HepG2 (cell line): Measurements from ENCODE around the gene RNF126. TPM values are rescaled to one million over a fixed set of nuclear protein-coding genes. Genes with fewer than 3 reads are reported as not detected.
A peak's percentile ranks its signal among the peaks of the same experiment; 100 is the strongest.

Source experiments
- CENPT ChIP-seq: sonication (generic); formaldehyde crosslinking; IDR thresholded peaks from 2 replicates; pipeline ENCODE4 v1.8.0; 2022; ENCODE audit warnings: low read depth, mild to moderate bottlenecking, moderate library complexity, missing genetic modification reagents
- DPF2 ChIP-seq: sonication (generic); formaldehyde crosslinking; IDR thresholded peaks from 2 replicates; pipeline ENCODE4 v1.4.0; 2020; ENCODE audit warnings: mild to moderate bottlenecking, low read depth, missing genetic modification reagents, borderline replicate concordance
- DRAP1 ChIP-seq: IDR thresholded peaks from 2 replicates; pipeline ENCODE4 v1.6.1; 2016; ENCODE audit warnings: missing genetic modification reagents, missing compliant biosample characterization
- ELF4 ChIP-seq: sonication (generic); formaldehyde crosslinking; IDR thresholded peaks from 2 replicates; pipeline ENCODE4 v1.5.0; 2020; ENCODE audit warnings: missing genetic modification reagents, mild to moderate bottlenecking, moderate library complexity, borderline replicate concordance
- GATA4 ChIP-seq: sonication (generic); IDR thresholded peaks from 2 replicates; pipeline ENCODE4 v1.6.1; 2016; ENCODE audit warnings: antibody characterized with exemption, low read depth, borderline replicate concordance
- GPN1 ChIP-seq: sonication (generic); formaldehyde crosslinking; IDR thresholded peaks from 2 replicates; pipeline ENCODE4 v1.5.1; 2020; ENCODE audit warnings: missing genetic modification reagents, borderline replicate concordance
- KMT2B ChIP-seq: IDR thresholded peaks from 2 replicates; pipeline ENCODE4 v1.6.1; 2016; ENCODE audit warnings: missing genetic modification reagents, missing compliant biosample characterization
- NR1H2 ChIP-seq: sonication (generic); formaldehyde crosslinking; IDR thresholded peaks from 2 replicates; pipeline ENCODE4 v1.8.1; 2022; ENCODE audit warnings: low read depth, missing genetic modification reagents, borderline replicate concordance
- PHF8 ChIP-seq: sonication (generic); formaldehyde crosslinking; IDR thresholded peaks from 2 replicates; pipeline ENCODE4 v1.5.0; 2020; ENCODE audit warnings: missing genetic modification reagents
- POLR2G ChIP-seq: fragments of 200-400 bp; formaldehyde crosslinking; IDR thresholded peaks from 2 replicates; pipeline ENCODE4 v1.6.1; 2018; ENCODE audit warnings: mild to moderate bottlenecking, low read depth, low read length, moderate library complexity
- PRMT3 ChIP-seq: sonication (generic); formaldehyde crosslinking; IDR thresholded peaks from 2 replicates; pipeline ENCODE4 v1.8.1; 2022; ENCODE audit warnings: low read depth, mild to moderate bottlenecking, moderate library complexity, missing genetic modification reagents, borderline replicate concordance
- SIN3A ChIP-seq: IDR thresholded peaks from 2 replicates; pipeline ENCODE4 v1.6.1; 2011; ENCODE audit warnings: low read depth, mild to moderate bottlenecking, control low read depth, low read length, borderline replicate concordance
- SKI ChIP-seq: fragments of 450-650 bp; IDR thresholded peaks from one replicate; pipeline ENCODE4 v1.6.1; 2018; ENCODE audit warnings: mild to moderate bottlenecking; ENCODE audit not compliant: partially characterized antibody
- SMAD1 ChIP-seq: sonication (generic); formaldehyde crosslinking; IDR thresholded peaks from 2 replicates; pipeline ENCODE4 v1.4.0; 2020; ENCODE audit warnings: missing genetic modification reagents, low read depth, mild to moderate bottlenecking, borderline replicate concordance
- XRCC5 ChIP-seq: fragments of 200-400 bp; formaldehyde crosslinking; optimal IDR thresholded peaks from 2 replicates; pipeline ENCODE3; 2017; ENCODE audit warnings: mild to moderate bottlenecking, low read length
- ZFY ChIP-seq: sonication (generic); formaldehyde crosslinking; IDR thresholded peaks from 2 replicates; pipeline ENCODE4 v1.4.0; 2020; ENCODE audit warnings: missing genetic modification reagents
- ZMYM3 ChIP-seq: sonication (generic); formaldehyde crosslinking; IDR thresholded peaks from 2 replicates; pipeline ENCODE4 v1.5.1; 2020; ENCODE audit warnings: mild to moderate bottlenecking, missing genetic modification reagents
- ZNF101 ChIP-seq: sonication (generic); formaldehyde crosslinking; IDR thresholded peaks from 2 replicates; pipeline ENCODE4 v1.4.0; 2020; ENCODE audit warnings: mild to moderate bottlenecking, low read depth, missing genetic modification reagents, borderline replicate concordance
- ZNF253 ChIP-seq: sonication (generic); formaldehyde crosslinking; IDR thresholded peaks from 2 replicates; pipeline ENCODE4 v1.8.0; 2022; ENCODE audit warnings: mild to moderate bottlenecking, missing genetic modification reagents, borderline replicate concordance
- ZNF510 ChIP-seq: sonication (generic); formaldehyde crosslinking; IDR thresholded peaks from 2 replicates; pipeline ENCODE4 v1.4.0; 2020; ENCODE audit warnings: low read depth, mild to moderate bottlenecking, missing genetic modification reagents
- ZNF558 ChIP-seq: sonication (generic); formaldehyde crosslinking; IDR thresholded peaks from 2 replicates; pipeline ENCODE4 v1.9.0; 2022; ENCODE audit warnings: mild to moderate bottlenecking, missing genetic modification reagents, borderline replicate concordance
- ZSCAN22 ChIP-seq: sonication (generic); formaldehyde crosslinking; IDR thresholded peaks from 2 replicates; pipeline ENCODE4 v1.4.0; 2020; ENCODE audit warnings: mild to moderate bottlenecking, missing genetic modification reagents
- polyA plus RNA-seq, 8 experiments: library from polyadenylated mRNA; depleted of rRNA in 3 of 8; stranded (reverse) in 7 of 8; unstranded in 1 of 8; fragments of >200 nt; fragmentation: Illumina TruSeq in 4 of 8; extraction: Trizol in 4 of 8; gene quantifications; 2 replicates each; pipeline versions ENCODE4 v1.2.1 to v1.2.3, GENCODE V29; 2011 to 2016; ENCODE audit warnings: low read depth in 4 of 8, missing spikeins in 1 of 8, mixed read lengths in 1 of 8; ENCODE audit not compliant: insufficient read depth in 1 of 8
- total RNA-seq, 5 experiments: library from RNA; depleted of rRNA; stranded (reverse); fragments of >200 nt; fragmentation: Illumina TruSeq; extraction: Trizol; gene quantifications; 2 replicates each; pipeline ENCODE4 v1.2.3, GENCODE V29; 2016; ENCODE audit warnings: low read depth in 1 of 5
- TF ChIP-seq, protein P1 (sequence below), 2 experiments: sonication (generic) in 1 of 2; formaldehyde crosslinking in 1 of 2; IDR thresholded peaks; 2 replicates each; pipeline versions ENCODE4 v1.4.0 to v1.6.1; 2018 to 2020; ENCODE audit warnings: missing genetic modification reagents in 2 of 2, borderline replicate concordance in 1 of 2, low read depth in 1 of 2, mild to moderate bottlenecking in 1 of 2, missing biosample characterization in 1 of 2
- TF ChIP-seq, protein P2 (sequence below): sonication (generic); formaldehyde crosslinking; IDR thresholded peaks from 2 replicates; pipeline ENCODE4 v1.8.0; 2022; ENCODE audit warnings: mild to moderate bottlenecking, missing genetic modification reagents; ENCODE audit not compliant: insufficient replicate concordance

Gene RNF126
- total and polyA plus RNA-seq, 2 of the 13 experiments (the other 11 are each of a cell fraction or from before 2014, with no cell fraction given) = 23.2 to 34.0 TPM

DNA sequence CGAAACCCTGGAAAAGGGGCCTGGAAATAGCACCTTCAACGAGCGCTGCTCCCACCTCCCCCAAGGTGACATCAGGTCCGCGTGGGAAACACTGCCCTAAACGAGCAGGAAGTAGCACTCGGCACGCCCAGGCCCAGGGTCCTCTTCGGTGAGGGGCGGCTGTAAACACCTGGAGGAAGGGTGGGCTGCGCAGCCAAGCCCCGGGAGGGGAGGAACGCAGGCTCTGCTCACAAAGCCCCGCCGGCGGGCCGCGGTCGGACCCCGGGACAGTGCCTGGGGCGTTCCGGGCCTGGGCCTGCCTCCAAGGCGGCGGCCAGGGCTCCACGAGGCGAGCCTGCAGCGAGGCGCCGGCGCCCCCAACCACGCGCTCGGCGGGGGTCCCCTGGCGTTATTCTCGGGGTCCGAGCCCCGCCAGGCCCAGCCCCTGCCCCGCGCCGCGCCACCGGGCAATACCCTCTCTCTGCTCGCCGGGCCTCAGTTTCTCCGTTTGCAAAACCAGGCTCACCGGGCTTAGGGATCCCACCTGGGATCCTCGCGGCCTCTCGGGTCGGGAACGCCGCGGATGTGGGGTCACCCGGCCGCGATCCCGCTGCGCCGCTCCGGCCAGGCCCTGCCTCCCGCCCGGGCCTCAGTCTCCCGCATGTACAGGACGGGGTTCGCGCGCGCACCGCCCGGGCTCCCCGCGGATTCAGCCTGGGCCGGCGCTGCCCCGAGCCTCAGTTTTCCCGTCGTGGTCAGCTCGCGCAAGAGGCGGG is 630 bp downstream of the RNF126 start (continued):
- no peak for TF ChIP-seq ZNF253 (CRISPR knock-in tag)
- TF ChIP-seq PHF8 (CRISPR knock-in tag) = peak; percentile 58
- TF ChIP-seq ZSCAN22 (CRISPR knock-in tag) = no peak
- no peak for TF ChIP-seq CENPT (CRISPR knock-in tag)
- no peak for TF ChIP-seq DPF2 (CRISPR knock-in tag)
- TF ChIP-seq ELF4 (CRISPR knock-in tag) = no peak
- TF ChIP-seq NR1H2 (CRISPR knock-in tag) = no peak
- no peak for TF ChIP-seq GPN1 (CRISPR knock-in tag)
- peak; percentile 70; the same call in 1 of the 2 replicates for TF ChIP-seq SIN3A
- no peak for TF ChIP-seq ZNF510 (CRISPR knock-in tag)
- TF ChIP-seq ZFY (CRISPR knock-in tag) = no peak
- peak; percentile 45; the same call in 1 of the 2 replicates for TF ChIP-seq ZNF558
- TF ChIP-seq KMT2B = no peak
- TF ChIP-seq, protein P1, sequence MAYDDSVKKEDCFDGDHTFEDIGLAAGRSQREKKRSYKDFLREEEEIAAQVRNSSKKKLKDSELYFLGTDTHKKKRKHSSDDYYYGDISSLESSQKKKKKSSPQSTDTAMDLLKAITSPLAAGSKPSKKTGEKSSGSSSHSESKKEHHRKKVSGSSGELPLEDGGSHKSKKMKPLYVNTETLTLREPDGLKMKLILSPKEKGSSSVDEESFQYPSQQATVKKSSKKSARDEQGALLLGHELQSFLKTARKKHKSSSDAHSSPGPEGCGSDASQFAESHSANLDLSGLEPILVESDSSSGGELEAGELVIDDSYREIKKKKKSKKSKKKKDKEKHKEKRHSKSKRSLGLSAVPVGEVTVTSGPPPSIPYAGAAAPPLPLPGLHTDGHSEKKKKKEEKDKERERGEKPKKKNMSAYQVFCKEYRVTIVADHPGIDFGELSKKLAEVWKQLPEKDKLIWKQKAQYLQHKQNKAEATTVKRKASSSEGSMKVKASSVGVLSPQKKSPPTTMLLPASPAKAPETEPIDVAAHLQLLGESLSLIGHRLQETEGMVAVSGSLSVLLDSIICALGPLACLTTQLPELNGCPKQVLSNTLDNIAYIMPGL (CRISPR knock-in tag; IDR thresholded peaks at IDR 0.05; ENCODE audit: borderline replicate concordance in 1 of 2, low read depth in 1 of 2) = 0 out of 4 replicates have a peak, but pooled peaks of 1 of the 2 experiments have one; percentile 11
- no peak for TF ChIP-seq SMAD1 (CRISPR knock-in tag)
- TF ChIP-seq ZNF101 = no peak
- no peak for TF ChIP-seq DRAP1
- TF ChIP-seq SKI = no peak
- no peak for TF ChIP-seq PRMT3 (CRISPR knock-in tag)
- TF ChIP-seq, protein P2, sequence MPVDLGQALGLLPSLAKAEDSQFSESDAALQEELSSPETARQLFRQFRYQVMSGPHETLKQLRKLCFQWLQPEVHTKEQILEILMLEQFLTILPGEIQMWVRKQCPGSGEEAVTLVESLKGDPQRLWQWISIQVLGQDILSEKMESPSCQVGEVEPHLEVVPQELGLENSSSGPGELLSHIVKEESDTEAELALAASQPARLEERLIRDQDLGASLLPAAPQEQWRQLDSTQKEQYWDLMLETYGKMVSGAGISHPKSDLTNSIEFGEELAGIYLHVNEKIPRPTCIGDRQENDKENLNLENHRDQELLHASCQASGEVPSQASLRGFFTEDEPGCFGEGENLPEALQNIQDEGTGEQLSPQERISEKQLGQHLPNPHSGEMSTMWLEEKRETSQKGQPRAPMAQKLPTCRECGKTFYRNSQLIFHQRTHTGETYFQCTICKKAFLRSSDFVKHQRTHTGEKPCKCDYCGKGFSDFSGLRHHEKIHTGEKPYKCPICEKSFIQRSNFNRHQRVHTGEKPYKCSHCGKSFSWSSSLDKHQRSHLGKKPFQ = no peak
- TF ChIP-seq POLR2G = peak; percentile 51; the same call in 1 of the 2 replicates
- TF ChIP-seq ZMYM3 = no peak
- TF ChIP-seq XRCC5 = no peak
- TF ChIP-seq GATA4 = no peak
